Measurements from ENCODE around the gene MRPS35.
"Not testable (repeated sequence)": the region's sequence is repeated elsewhere in the genome, so short reads cannot be mapped to it uniquely, and the experiment has no call there.

The MRPS35 gene

GRCh38 chr12:27709212-27709931 is 1.3 kb upstream of the MRPS35 start:
- Histone ChIP-seq H3K27ac (ENCODE audit: low read depth, low read length) (no peak overlapping the region), H3K9ac (ENCODE audit: low read length) (no peak overlapping the region), H3K9me3 (ENCODE audit: control insufficient read depth, insufficient read depth, low read depth, low read length) (no peaks in the 10 kb centered on the region), H3K36me3 (ENCODE audit: control insufficient read depth, insufficient read depth, low read length) (0 out of 2 replicates have a peak, but pooled peaks cover 5% of the 10 kb centered on the region), H3K27me3 (ENCODE audit: control insufficient read depth, insufficient read depth, low read length) (no peaks in the 10 kb centered on the region), H3K4me3 (ENCODE audit: low read depth, low read length) (no peak overlapping the region), H3K4me1 (ENCODE audit: control insufficient read depth, insufficient read depth, low read length) (no peaks in the 10 kb centered on the region)

DNA sequence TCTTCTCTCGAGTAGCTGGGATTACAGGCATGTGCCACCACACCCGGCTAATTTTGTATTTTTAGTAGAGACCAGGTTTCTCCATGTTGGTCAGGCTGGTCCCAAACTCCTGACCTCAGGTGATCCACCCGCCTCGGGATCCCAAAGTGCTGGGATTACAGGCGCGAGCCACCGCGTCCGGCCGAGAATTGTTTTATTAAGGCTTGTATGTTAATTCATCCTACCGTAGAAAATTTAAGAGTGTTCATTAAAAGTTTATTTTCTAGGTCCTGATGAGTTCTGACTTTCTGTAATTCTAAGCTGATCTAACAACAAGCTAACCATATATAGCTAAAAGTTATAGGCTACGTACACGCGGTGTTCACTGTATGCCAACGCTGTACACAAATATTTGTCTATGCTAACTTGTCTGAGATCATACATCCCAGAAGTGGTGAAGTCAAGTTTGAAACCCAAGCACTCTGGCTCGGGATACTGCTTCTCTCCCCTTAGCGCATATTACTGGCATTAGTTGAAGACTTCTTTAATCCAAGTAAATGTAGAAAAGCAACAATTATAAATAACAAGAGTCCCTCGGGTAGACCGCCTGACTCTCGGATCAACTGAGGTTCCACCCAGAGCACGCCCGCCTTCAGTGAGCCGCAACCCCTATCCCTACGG is 570 bp upstream of the MRPS35 start:
- H3K4me3 ChIP-seq (ENCODE audit: low read depth, low read length): peak overlapping the region; percentile 94
- H3K27ac ChIP-seq (ENCODE audit: low read depth, low read length): peak overlapping the region; percentile 87; the same call in 1 of the 2 replicates
- no peaks in the 10 kb centered on the region for H3K4me1 ChIP-seq (ENCODE audit: control insufficient read depth, insufficient read depth, low read length)
- no peaks in the 10 kb centered on the region for H3K9me3 ChIP-seq (ENCODE audit: control insufficient read depth, insufficient read depth, low read depth, low read length)
- no peaks in the 10 kb centered on the region for H3K27me3 ChIP-seq (ENCODE audit: control insufficient read depth, insufficient read depth, low read length)
- peak overlapping the region; percentile 92 for H3K9ac ChIP-seq (ENCODE audit: low read length)
- H3K36me3 ChIP-seq (ENCODE audit: control insufficient read depth, insufficient read depth, low read length): peaks cover 8% of the 10 kb centered on the region; the same call in 1 of the 2 replicates

DNA sequence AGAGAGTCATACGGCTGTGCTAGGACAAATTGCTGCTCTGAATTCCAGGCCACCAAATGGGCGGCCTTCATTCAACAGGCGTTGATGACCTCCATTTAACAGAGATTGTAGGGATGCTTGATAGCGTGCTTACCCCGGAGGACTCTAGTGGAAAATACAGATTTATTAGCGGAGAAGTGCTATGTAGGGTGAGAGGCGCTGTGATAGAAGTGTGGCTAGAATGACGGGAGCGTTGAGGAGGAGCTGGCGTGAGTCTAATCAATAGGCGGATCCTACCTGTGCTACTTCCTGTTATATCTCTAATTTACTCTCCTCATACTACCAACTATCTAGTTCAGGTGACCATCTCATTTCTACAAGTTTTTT is 668 bp downstream of the MRPS35 start:
- peak overlapping the region; percentile 92 for H3K9ac ChIP-seq (ENCODE audit: low read length)
- no peaks in the 10 kb centered on the region for H3K9me3 ChIP-seq (ENCODE audit: control insufficient read depth, insufficient read depth, low read depth, low read length)
- H3K36me3 ChIP-seq (ENCODE audit: control insufficient read depth, insufficient read depth, low read length): peaks cover 18% of the 10 kb centered on the region
- no peaks in the 10 kb centered on the region for H3K27me3 ChIP-seq (ENCODE audit: control insufficient read depth, insufficient read depth, low read length)
- no peaks in the 10 kb centered on the region for H3K4me1 ChIP-seq (ENCODE audit: control insufficient read depth, insufficient read depth, low read length)
- H3K27ac ChIP-seq (ENCODE audit: low read depth, low read length): peak overlapping the region; percentile 87
- peak overlapping the region; percentile 94 for H3K4me3 ChIP-seq (ENCODE audit: low read depth, low read length)

GRCh38 chr12:27711967-27712366 is 1.3 kb downstream of the MRPS35 start:
- Histone ChIP-seq H3K4me3 (ENCODE audit: low read depth, low read length) (peak overlapping the region; percentile 94), H3K27ac (ENCODE audit: low read depth, low read length) (no peak overlapping the region), H3K27me3 (ENCODE audit: control insufficient read depth, insufficient read depth, low read length) (no peaks in the 10 kb centered on the region), H3K4me1 (ENCODE audit: control insufficient read depth, insufficient read depth, low read length) (no peaks in the 10 kb centered on the region), H3K9me3 (ENCODE audit: control insufficient read depth, insufficient read depth, low read depth, low read length) (no peaks in the 10 kb centered on the region), H3K9ac (ENCODE audit: low read length) (no peak overlapping the region), H3K36me3 (ENCODE audit: control insufficient read depth, insufficient read depth, low read length) (peaks cover 24% of the 10 kb centered on the region)

DNA sequence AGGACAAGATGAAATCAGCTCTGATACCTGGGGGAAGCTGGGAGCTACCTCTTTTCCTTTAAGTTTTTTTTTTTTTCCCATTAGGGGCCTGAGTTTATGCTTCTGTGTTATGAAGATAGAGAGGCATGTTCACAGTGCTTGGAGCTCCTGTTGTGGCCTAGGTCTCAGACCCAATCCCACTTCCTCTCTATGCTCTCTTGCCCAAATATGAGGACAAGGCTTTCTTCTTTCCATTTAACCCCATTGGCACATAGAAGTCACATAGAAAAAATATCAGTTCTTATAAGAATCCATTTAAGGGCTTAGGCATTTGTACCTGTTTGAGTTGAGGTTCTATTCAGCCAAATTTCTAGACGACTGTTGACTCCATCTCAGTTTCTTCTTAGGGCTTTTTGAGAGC is 12.6 kb downstream of the MRPS35 start:
- Histone ChIP-seq H3K36me3 (ENCODE audit: control insufficient read depth, insufficient read depth, low read length) (peaks cover 60% of the 10 kb centered on the region), H3K27me3 (ENCODE audit: control insufficient read depth, insufficient read depth, low read length) (no peaks in the 10 kb centered on the region), H3K9me3 (ENCODE audit: control insufficient read depth, insufficient read depth, low read depth, low read length) (no peaks in the 10 kb centered on the region), H3K27ac (ENCODE audit: low read depth, low read length) (no peak overlapping the region), H3K4me3 (ENCODE audit: low read depth, low read length) (no peak overlapping the region), H3K9ac (ENCODE audit: low read length) (no peak overlapping the region), H3K4me1 (ENCODE audit: control insufficient read depth, insufficient read depth, low read length) (no peaks in the 10 kb centered on the region)

GRCh38 chr12:27730097-27730588 is 19.5 kb downstream of the MRPS35 start:
- Histone ChIP-seq H3K36me3 (ENCODE audit: control insufficient read depth, insufficient read depth, low read length) (peaks cover 42% of the 10 kb centered on the region), H3K9ac (ENCODE audit: low read length) (no peak overlapping the region), H3K27me3 (ENCODE audit: control insufficient read depth, insufficient read depth, low read length) (no peaks in the 10 kb centered on the region), H3K9me3 (ENCODE audit: control insufficient read depth, insufficient read depth, low read depth, low read length) (no peaks in the 10 kb centered on the region), H3K4me1 (ENCODE audit: control insufficient read depth, insufficient read depth, low read length) (no peaks in the 10 kb centered on the region), H3K4me3 (ENCODE audit: low read depth, low read length) (no peak overlapping the region), H3K27ac (ENCODE audit: low read depth, low read length) (no peak overlapping the region)

DNA sequence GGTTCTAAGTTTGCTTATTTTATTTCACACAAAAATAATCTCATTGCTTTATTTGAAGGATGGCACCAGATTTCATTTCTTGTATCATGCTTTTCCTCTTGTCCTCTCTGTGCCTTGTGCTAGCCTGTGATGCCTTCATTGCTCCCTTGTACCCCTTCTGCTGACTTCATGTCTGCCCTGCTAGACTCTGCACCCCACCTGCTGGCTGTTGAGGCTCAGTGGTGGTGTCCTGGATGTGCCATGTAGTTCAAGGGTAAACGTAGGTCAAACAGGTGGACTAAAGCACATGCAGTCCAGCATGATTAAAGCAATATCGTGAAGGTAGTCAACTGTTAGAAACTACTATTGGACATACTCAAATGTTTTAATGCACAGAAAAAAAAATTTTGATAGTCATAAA is 21.6 kb downstream of the MRPS35 start:
- Histone ChIP-seq H3K9ac (ENCODE audit: low read length) (no peak overlapping the region), H3K36me3 (ENCODE audit: control insufficient read depth, insufficient read depth, low read length) (peaks cover 40% of the 10 kb centered on the region), H3K9me3 (ENCODE audit: control insufficient read depth, insufficient read depth, low read depth, low read length) (no peaks in the 10 kb centered on the region), H3K27me3 (ENCODE audit: control insufficient read depth, insufficient read depth, low read length) (no peaks in the 10 kb centered on the region), H3K4me3 (ENCODE audit: low read depth, low read length) (no peak overlapping the region), H3K27ac (ENCODE audit: low read depth, low read length) (no peak overlapping the region), H3K4me1 (ENCODE audit: control insufficient read depth, insufficient read depth, low read length) (no peaks in the 10 kb centered on the region)

- peaks cover 46% of the 10 kb centered on the region for H3K36me3 ChIP-seq (ENCODE audit: control insufficient read depth, insufficient read depth, low read length)
- H3K27me3 ChIP-seq (ENCODE audit: control insufficient read depth, insufficient read depth, low read length): no peaks in the 10 kb centered on the region
- no peak overlapping the region for H3K9ac ChIP-seq (ENCODE audit: low read length)
- H3K4me1 ChIP-seq (ENCODE audit: control insufficient read depth, insufficient read depth, low read length): no peaks in the 10 kb centered on the region
- no peak overlapping the region for H3K4me3 ChIP-seq (ENCODE audit: low read depth, low read length)
- no peak overlapping the region for H3K27ac ChIP-seq (ENCODE audit: low read depth, low read length)
- no peaks in the 10 kb centered on the region for H3K9me3 ChIP-seq (ENCODE audit: control insufficient read depth, insufficient read depth, low read depth, low read length)
Measured at GRCh38 chr12:27733052-27733656, 22.5 kb downstream of the MRPS35 start.

GRCh38 chr12:27733791-27734190 is 23.2 kb downstream of the MRPS35 start:
- Histone ChIP-seq H3K36me3 (ENCODE audit: control insufficient read depth, insufficient read depth, low read length) (peaks cover 48% of the 10 kb centered on the region), H3K27ac (ENCODE audit: low read depth, low read length) (no peak overlapping the region), H3K9ac (ENCODE audit: low read length) (no peak overlapping the region), H3K27me3 (ENCODE audit: control insufficient read depth, insufficient read depth, low read length) (no peaks in the 10 kb centered on the region), H3K9me3 (ENCODE audit: control insufficient read depth, insufficient read depth, low read depth, low read length) (no peaks in the 10 kb centered on the region), H3K4me1 (ENCODE audit: control insufficient read depth, insufficient read depth, low read length) (no peaks in the 10 kb centered on the region), H3K4me3 (ENCODE audit: low read depth, low read length) (no peak overlapping the region)

DNA sequence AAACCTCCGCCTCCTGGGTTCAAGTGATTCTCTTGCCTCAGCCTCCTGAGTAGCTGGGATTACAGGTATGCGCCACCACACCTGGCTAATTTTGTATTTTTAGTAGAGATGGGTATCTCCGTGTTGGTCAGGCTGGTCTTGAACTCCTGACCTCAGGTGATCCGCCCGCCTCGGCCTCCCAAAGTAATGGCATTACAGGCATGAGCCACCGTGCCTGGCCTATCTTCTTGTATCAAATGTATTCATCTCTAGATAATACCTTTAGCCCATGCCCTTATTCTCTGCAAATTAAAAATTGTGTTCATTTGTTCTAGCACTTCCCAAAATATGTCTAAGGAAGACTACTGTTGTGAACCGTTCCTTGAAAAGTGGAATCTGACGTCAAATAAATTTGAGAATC is 23.7 kb downstream of the MRPS35 start:
- H3K4me3 ChIP-seq (ENCODE audit: low read depth, low read length); H3K27ac ChIP-seq (ENCODE audit: low read depth, low read length); H3K9ac ChIP-seq (ENCODE audit: low read length); H3K4me1 ChIP-seq (ENCODE audit: control insufficient read depth, insufficient read depth, low read length); H3K9me3 ChIP-seq (ENCODE audit: control insufficient read depth, insufficient read depth, low read depth, low read length); H3K27me3 ChIP-seq (ENCODE audit: control insufficient read depth, insufficient read depth, low read length): not testable (repeated sequence)
- peaks cover 52% of the 10 kb centered on the region for H3K36me3 ChIP-seq (ENCODE audit: control insufficient read depth, insufficient read depth, low read length)

DNA sequence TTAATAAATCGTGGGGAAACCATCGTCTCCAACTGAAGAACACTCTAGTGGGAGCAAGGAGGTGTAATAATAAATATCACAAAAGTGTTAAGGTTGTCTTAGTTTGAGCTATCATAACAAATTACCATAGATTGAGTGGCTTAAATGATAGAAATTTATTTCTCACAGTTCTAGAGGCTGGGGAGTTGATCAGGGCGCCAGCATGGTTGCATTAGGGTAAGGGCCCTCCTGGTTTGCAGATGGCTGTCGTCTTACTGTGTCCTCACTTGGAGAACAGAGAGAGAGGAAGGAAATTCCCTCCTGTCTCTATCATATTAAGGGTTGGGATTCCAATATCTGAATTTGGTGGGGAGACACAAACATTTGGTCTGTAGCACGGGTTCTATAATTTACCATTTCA is 33.0 kb downstream of the MRPS35 start:
- H3K9ac ChIP-seq (ENCODE audit: low read length): no peak overlapping the region
- H3K36me3 ChIP-seq (ENCODE audit: control insufficient read depth, insufficient read depth, low read length): peaks cover 40% of the 10 kb centered on the region
- H3K4me1 ChIP-seq (ENCODE audit: control insufficient read depth, insufficient read depth, low read length): no peaks in the 10 kb centered on the region
- H3K27me3 ChIP-seq (ENCODE audit: control insufficient read depth, insufficient read depth, low read length): no peaks in the 10 kb centered on the region
- no peak overlapping the region for H3K27ac ChIP-seq (ENCODE audit: low read depth, low read length)
- H3K9me3 ChIP-seq (ENCODE audit: control insufficient read depth, insufficient read depth, low read depth, low read length): no peaks in the 10 kb centered on the region
- H3K4me3 ChIP-seq (ENCODE audit: low read depth, low read length): no peak overlapping the region

Measured in HUES6 (cell line).